ENCODE results near the gene GNB5.
"Not testable (repeated sequence)": the region's sequence is repeated elsewhere in the genome, so short reads cannot be mapped to it uniquely, and the experiment has no call there.

Gene GNB5

DNA sequence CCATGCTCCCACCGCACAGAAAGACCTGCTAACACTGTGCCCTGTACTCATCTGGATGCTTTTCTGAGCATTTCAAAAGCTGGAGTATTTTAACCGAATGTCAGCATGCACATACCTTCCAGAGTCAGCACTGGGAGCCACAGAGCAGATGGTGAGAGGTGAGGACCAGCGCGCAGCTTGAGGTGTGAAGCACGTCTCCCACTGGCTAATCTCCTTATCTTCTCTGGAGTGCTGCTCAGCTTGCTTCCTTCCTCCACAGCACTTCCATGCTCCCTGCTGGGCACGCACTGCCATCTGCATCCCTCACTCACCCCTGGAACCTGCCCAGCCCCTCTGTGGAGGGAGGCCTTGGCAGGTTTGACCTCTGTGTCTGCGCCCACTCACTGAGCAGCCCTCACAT lies at the start of gene GNB5:
Gene GNB5, minus strand, starts transcription at position 186 of the 400 bp plus-strand sequence. CDS start 6,716 bp downstream, outside the sequence.
- DNase-seq = no peak

DNA sequence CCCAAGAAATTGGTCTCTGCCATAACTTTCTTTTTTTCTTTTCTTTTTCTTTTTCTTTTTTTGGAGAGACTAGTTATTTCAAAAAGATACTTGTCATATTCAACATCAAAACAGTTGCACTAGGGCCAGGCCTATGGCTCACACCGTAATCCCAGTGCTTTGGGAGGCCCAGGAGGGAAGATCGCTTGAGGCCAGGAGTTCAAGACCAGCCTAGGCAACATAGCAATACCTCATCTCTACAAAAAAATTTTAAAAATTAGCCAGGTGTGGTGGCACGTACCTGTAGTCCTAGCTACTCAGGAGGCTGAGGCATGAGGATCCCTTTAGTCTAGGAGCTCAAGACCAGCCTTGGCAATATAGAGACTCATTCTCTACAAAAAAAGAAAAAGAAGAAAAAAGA lies 49.0 kb upstream of the GNB5 start:
- DNase-seq = no peak

DNA sequence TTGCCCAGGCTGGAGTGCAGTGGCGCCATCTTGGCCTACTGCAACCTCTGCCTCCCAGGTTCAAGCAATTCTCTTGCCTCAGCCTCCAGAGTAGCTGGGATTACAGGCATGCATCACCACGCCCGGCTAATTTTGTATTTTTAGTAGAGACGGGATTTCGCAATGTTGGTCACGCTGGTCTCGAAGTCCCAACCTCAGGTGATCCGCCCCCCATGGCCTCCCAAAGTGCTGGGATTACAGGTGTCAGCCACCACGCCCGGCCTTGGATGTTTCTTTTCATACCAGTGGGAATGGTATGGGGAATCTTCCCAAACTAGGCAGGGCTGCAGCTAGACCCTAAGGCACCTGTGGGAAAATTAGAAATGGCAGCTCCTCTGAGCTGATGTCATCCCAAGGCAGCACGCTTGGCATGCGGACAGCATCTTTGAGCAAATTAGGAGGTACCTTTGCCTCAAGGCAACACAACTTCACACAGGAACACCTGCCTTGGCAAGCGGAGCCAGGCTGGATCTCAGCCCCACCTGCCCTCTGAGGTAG lies 47.9 kb upstream of the GNB5 start:
- not testable (repeated sequence) for DNase-seq

DNA sequence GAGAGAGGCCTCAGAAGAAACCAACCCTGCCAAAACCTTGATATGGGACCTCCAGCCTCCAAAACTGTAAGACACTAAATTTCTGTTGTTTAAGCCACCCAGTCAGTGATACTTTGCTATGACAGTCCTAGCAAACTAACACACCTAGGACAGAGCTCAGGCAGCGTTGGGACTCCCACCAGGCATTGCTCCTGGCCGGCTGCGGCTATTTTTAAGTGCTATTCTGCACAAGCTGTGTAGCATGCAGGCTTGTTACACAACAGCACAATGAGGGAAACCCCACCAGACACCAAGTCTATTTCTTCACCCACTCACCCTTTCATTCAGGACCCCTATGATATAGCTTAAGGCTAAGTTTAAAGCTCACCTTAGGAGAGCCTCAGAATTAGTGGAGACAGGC lies 47.0 kb upstream of the GNB5 start:
- DNase-seq = no peak

DNA sequence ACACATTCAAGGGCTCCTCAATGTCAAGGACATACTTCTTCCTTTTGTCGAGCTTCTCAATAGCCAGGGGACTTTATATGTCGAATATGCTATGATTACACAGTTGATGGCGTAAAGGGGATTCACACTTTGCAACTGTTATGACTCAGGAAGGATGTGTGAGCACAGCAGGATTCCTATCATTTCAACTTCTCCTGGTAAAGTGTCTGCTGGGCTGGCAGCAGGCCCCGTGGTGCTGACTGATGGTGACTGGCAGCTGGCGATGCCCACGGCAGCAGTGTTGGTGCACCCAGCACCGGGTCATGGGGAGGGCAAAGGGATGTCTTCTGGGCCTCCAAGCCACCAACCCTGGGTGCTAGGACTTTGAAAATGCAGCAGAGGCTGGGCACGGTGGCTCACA lies 44.8 kb upstream of the GNB5 start:
- no peak for DNase-seq

DNA sequence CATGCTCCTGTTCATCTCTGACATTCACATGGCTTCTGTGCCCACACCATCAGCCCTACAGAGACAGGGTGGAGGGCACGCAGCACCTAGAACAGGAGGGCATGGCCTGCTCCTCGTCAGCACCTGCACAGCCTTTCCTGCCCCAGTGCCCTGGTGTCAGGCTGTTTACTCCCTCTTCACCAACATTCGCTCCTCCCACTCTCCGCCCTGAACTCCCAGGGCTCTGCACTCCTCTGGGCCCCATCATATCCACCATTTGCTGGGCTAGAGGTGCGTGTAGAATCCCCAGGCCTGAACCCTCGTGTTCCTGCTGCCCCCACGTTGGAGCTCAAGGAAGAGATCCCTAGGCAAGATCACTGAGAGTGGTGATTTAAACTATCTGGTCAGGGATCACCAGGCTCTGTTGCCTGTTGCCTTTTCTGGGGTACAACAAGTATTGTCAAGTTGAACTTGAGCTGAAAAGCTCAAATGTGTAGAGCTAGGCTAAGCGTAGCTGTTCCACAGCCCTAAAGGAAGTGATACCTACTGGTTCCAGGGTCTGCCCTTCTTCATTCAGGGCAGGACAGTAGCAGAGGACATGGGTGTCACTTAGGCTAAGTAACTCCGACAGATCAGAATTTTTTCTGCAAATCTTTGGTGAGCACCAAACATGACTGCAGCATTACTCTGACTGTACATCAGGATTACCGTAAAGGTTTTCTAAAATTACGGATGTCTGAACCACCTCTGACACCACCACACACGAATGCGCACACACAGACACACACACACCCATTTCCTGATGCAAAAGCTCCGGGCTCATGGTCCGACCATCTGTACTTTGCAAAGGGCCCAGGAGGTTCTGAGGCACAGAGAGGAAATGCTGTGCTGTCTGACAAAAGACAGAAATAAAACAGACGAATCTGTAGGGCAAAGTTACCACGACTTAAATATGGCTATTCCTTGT lies 43.7 kb upstream of the GNB5 start:
- peak; percentile 14 for DNase-seq

DNA sequence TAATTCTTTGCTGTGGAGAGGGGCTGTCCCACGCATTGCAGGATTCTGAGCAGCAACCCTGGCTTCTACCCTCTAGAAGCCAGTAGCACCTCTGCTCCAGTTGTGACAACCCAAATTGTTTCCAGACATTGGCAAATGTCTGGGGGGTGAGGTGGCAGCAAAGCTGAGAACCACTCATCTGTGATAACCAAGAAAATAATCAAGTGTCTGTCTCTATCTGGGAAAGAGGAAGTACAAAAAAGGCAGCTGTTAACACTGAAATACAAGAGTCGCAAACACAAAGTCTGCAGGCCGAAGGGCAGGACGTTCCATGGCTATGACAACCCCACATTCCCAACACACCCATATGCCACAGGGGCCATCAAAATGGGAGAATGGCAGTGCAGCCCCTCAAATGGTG lies 42.2 kb upstream of the GNB5 start:
- DNase-seq = no peak

DNA sequence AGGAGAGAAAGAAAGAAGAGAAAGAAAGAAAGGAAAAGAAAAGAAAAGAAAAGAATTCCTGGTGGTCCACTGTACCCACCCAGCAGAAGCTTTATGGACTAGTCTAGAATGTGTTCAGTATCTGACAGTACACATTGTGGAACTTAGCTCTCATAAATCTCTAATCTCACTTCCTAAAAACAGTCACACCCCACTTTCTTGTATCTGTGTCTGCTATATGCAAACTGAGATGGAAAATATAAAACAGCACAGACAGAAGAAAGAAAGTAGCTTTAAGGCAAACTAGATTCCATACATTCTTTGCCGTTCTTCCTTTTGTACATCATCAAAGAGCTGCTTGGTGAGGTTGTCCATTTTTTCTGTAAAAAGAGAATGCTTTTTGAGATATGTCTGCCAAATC lies 41.1 kb upstream of the GNB5 start:
- no peak for DNase-seq

DNA sequence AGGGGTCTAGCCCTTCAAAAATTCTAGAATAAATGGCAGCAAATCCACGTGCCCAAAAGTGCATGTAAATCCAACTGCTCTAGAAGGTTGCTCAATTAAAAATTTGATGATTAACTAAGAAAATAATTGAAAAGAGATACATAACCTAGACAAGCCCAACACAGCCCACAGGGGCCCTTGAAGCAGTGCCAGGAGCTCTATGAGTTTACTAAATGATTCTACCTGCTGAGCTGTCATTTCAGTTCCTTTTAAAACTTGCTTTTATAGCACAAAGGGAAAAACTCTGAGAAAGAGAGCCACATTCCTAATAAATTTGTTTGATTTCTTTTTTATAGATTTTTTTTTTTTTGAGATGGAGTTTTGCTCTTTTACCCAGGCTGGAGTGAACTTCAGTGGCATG lies 38.9 kb upstream of the GNB5 start:
- DNase-seq = no peak

DNA sequence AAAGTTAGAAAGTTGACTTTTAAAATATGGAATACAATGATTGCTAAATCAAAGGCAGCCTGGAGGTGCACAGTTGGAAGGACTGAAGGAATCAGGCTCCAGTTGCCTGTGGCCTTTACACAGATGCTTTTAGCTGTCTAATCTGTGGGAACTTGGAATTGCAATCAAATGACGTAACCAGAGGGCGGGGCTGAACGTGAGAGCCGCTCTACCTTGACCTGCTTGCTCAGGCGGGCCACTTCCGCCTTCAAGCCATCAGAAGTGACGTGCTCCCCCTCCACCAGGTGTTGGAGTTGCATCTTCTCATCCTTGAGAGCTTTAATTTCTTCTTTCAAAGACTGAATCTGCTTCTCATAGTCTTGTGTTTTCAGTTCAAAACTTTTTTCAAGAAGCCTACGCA lies 37.7 kb upstream of the GNB5 start:
- DNase-seq = no peak

DNA sequence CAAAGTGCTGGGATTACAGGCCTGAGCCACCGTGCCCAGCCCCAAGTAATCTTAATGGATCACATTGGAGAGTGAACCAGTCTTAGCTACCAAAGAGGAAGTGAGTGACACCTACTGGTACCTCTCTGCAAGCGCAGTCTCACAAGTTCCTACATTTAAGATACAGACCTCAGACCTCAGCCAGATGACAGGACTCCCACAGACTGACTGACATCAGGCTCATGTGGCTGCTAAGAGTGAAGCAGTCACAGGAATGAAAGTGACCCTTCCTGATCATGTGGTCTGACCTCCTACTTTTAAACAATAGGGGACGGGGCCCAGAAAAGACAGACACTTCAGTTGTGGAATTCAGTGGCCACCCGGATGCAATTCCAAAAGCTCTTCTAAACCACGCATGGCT lies 36.3 kb upstream of the GNB5 start:
- DNase-seq = peak; percentile 44

DNA sequence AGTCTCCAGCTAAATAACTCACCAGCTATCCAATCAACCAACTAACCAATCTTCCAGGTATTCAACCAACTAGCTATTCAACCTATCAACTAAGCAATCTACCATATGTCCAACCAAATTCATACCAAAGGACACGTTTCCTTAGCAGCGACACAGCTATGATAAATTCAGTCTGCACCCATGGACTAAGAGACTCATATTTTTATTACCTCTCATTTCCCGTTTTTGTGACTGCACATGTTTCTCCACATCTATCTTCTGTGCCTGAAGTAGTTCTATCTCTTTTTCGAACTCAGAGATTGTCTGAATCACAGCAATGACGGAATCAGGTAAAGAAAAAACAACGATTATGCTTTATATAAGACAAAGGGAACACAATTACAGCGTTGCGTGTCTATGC lies 34.0 kb upstream of the GNB5 start:
- no peak for DNase-seq

DNA sequence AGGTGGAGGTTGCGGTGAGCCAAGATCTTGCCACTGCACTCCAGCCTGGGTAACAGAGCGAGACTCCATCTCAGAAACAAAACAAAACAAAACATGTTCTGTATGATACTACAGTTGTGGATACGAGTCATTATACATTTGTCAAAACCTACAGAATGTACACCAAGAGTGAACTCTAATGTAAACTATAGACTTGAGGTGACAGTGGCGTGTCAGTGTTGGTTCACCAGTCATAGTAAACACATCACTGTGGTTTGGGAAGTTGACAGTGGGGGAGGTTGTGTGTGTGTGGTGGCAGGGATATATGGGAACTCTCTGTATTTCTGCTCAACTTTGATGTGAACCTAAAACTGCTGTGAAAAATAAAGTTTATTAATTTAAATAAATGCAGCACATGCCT lies 33.0 kb upstream of the GNB5 start:
- DNase-seq = no peak

DNA sequence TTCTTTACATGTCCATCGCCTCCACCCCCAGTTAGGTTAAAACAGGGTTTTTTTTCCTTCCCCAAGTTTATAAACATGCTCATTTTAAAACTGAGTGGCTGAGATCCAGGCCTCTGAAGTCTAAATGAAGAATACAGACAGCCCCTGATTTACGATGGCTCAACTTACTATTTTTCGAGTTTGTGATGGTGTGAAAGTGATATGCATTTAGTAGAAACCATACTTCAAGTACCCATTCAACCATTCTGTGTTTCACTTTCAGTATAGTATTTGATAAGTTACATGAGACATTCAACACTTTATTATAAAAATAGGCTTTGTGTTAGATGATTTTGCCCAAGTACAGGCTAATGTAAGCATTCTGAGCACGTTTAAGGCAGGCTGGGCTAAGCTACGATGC lies 30.5 kb upstream of the GNB5 start:
- no peak for DNase-seq

DNA sequence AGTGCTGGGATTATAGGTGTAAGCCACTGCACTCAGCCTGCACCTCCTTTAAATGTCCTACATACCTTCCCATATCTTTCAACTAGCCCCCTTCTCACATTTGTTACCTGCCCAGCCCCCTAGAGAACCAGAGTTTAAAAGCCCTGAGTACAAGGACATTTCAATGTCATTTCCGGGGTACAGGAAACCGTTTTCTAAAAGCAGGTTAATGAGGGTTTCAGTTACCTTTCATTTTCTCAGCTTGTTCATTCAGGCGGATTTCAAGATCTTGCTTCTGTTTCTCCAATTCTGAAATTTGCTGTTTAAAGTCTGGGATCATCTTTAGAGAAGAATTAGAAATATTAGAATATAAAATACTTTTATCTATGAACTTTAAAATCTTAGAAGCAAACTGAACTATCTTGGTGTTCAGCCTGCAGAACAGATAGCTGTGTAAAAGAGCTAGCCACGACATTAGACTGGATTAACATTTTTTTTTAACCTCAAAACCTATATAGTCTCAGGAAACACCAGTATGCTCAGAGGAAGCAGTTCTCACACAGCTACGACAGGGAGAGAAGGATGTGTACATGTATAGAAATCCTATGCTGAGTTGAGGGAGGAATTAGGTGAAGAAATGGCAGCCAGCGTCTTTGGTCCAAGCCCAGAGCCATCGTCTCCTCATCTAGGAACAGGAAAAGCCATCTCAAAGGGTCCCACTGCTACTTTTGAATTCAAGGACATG lies 29.9 kb upstream of the GNB5 start:
- DNase-seq = no peak

DNA sequence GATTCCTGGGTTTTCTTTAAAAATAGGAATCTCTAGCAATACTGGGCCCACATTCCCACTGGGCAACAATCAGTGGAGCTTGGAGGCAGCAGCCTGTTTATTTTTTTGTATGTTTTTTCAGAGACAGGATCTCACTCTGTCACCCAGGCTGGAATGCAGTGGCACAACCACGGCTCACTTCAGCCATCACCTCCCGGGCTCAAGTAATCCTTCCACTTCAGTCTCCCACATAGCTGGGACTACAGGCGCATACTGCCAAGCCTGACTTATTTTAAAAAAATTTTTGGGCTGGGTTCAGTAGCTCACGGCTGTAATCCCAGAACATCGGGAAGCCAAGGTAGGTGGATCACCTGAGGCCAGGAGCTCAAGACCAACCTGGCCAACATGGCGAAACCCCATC lies 29.1 kb upstream of the GNB5 start:
- DNase-seq = no peak

DNA sequence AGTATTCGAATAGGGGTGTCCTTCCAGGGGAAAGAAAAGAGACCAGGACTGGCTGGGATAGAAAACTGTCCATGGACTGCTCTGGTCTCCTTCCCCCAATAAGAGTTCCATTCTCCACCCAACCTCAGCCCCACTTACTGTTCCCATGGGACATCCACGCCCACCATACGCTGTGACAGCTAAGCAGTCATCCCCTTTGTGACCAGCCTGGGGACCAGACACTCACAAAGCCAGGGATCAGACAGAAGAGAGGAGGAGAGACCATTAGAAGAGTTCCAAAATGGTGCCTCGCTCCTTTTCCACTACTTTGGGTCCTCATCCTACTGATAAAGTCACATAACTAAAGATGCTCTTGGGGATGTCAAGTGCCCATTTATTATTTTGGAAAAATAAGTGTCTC lies 27.6 kb upstream of the GNB5 start:
- DNase-seq = no peak

DNA sequence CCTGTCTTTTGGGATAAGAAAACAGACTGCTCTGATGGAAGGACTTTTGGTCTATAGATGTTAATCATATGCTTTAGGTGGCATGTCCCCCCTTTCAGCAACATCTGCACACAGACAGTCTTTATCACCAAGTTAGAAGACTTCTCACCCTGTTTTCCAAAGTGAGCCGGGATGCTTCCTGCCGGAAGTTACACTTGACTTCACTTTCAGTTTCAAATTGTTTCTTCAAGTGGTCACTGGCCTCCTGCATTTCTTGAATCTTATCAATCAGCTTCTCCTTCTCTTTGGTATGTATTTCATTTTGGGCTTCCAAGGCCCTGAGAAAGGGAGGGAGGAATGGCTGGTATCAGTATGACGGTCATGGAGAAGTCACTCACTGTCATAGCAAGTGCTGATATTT lies 27.2 kb upstream of the GNB5 start:
- no peak for DNase-seq

DNA sequence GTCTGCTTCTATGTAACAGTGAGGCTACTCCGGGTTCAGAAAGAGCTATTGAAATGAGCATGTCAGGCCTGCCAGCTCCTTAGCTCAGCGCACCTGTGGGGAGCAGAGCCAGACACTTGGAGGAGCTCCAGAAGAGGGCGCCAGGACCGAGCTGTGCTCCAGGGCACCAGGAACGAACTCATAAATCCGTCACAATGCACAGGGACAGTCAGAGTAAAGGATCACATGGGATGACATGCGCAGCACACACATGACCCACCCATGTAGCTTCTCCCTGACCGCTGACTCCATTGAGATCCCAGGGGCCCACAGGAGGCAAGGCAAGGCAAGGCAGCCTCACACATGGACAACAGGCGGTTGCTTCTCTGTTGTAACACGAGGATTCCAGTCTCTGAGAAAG lies 26.0 kb upstream of the GNB5 start:
- no peak for DNase-seq

DNA sequence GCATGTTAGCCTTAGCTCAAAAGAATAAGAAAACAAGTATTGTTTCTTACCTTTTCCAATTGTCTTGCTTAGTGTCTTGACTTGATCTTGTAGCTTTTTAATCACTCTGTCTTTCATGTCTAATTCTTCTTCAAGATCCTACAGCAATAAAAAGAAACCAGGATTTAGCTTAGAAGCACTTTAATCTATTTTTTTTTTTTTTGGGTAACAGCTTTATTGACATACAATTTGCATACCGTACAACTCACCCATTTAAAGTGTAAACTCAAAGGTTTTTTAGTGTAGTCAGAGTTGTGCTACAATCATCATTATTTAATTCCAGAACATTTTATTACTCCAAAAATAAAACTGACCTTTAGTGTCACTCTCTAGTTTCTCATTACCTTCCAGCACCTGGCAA lies 23.4 kb upstream of the GNB5 start:
- no peak for DNase-seq

DNA sequence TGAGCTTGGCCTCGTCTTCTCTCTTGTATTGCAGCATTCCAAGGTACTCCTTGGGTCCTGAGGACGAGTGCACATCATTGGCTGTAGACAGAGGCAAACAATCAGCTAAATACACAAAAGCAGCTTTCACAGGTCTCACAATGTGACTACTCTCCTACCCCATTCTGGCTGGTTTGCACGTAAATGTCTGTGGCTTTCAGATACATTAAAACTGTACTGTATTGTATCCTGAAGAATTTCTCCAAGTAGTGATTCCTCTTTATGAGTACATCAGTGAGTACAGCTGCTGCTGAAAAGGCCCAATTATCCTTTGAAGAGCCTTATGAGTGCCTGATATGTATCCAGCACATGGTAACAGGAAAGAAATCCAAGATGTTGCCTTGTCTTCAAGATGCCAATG lies 22.0 kb upstream of the GNB5 start:
- DNase-seq = no peak

DNA sequence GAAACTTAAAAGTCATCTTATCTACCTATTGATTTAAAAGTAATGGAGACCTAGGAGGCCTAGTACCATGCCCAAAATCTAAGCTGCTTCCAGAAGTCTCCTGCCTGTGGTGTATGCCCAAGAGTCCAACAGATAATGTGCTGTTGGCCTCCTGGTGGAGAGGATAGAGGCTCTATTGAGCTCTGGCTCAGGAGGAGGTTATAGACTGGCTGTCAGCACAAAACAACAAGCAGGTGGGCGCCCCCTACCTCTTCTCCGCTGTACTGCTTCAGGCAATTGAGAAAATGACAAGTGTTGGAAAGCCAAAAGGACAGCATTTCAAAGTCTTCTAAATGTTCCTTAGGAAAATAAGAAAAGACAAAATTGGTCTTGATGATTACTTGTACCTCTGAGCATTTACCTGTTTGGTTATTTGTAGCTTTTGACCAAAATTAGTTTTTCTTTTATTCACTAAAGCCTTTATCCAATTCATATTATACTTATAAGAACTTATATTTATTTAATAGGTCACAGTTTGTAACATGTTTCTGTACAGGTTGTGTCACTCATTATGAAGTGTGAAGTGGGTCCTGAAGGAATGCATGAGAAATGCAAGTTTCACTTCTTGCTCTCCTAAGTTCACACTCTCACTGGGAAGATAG lies 17.2 kb upstream of the GNB5 start:
- DNase-seq = peak; percentile 59

DNA sequence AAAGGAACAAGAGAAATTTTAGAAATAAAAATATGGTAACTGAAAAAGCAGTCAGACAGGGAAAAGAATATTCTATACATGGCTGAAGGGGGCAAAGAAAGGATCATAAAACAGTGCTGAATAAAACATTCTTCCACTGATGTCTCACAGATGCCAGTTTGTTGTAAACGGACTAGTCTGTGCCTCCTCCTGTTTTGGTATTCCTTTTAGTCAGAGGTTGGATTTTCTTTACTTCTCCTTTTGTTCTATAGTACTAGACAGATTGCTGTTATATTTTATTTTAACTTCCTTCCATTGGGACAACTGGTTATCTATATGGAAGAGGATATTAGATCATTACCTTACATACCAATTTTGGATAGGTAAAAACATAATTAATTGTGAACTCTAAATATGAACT lies 16.0 kb upstream of the GNB5 start:
- no peak for DNase-seq

DNA sequence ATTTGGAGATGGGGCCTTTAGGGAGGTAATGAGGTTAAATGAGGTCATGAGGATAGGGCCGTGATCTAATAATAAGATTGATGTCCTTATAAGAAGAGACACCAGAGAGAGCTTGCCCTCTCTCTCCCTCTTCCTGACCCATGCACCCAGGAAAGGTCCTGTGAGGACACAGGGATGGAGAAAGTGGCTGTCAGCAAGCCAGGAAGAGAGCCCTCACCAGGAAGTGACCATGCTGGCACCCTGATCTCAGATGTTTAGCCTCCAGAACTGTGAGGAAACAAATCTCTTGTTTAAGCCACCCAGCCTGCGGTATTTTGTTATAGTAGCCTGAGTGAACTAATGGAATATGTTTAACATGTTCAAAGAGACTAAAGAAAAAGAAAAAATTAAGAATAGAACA lies 15.3 kb upstream of the GNB5 start:
- no peak for DNase-seq

All from activated effector memory CD4-positive, alpha-beta T cell treated with Interleukin-2 at 50 U/mL for 16 hours (primary cell).